OCI-LY3 (cell line): ENCODE data around the gene THRAP3.

Experiments
- H2AFZ ChIP-seq: fragments of 200-600, 300-600 bp; shearing (Covaris generic); 2 replicates; pipeline ENCODE4 v1.6.0; 2014; ENCODE audit warnings: antibody characterized with exemption, low read depth, low read length
- H3K27ac ChIP-seq: fragments of 200-600, 300-600 bp; sonication (generic); 2 replicates; pipeline ENCODE4 v1.5.1; 2014; ENCODE audit warnings: mild to moderate bottlenecking, low read length, moderate library complexity, mixed read lengths
- H3K27me3 ChIP-seq: fragments of 200-600, 300-600 bp; sonication (generic); 2 replicates; pipeline ENCODE4 v1.6.1; 2014; ENCODE audit warnings: low read depth, low read length, mixed read lengths
- H3K36me3 ChIP-seq: fragments of 200-600, 300-600 bp; sonication (generic); replicated peaks from 2 replicates; pipeline ENCODE3; 2014; ENCODE audit warnings: low read depth, low read length, mixed read lengths
- H3K4me1 ChIP-seq: fragments of 300-600, 200-600 bp; sonication (generic); 2 replicates; pipeline ENCODE4 v1.6.1; 2014; ENCODE audit warnings: low read length, mixed read lengths
- H3K4me2 ChIP-seq: fragments of 200-600, 300-600 bp; sonication (generic); 2 replicates; pipeline ENCODE4 v1.6.1; 2014; ENCODE audit warnings: low read length, mixed read lengths
- H3K4me3 ChIP-seq: fragments of 300-600, 200-600 bp; sonication (generic); 2 replicates; pipeline ENCODE4 v1.5.1; 2014; ENCODE audit warnings: antibody characterized with exemption, mild to moderate bottlenecking, low read length, moderate library complexity
- H3K79me2 ChIP-seq: fragments of 300-600, 200-600 bp; shearing (Covaris generic); 2 replicates; pipeline ENCODE4 v1.6.1; 2014; ENCODE audit warnings: mild to moderate bottlenecking, low read length, mixed read lengths
- H3K9ac ChIP-seq: fragments of 300-600, 200-600 bp; shearing (Covaris generic); 2 replicates; pipeline ENCODE4 v1.6.0; 2014; ENCODE audit warnings: mild to moderate bottlenecking, low read length, moderate library complexity
- H3K9me3 ChIP-seq: fragments of 200-600, 300-600 bp; shearing (Covaris generic); 2 replicates; pipeline ENCODE4 v1.6.1; 2014; ENCODE audit warnings: low read length, mixed read lengths; ENCODE audit not compliant: insufficient read depth
- H4K20me1 ChIP-seq: fragments of 200-600, 300-600 bp; sonication (generic); 2 replicates; pipeline ENCODE4 v1.6.1; 2016; ENCODE audit warnings: low read length, mixed read lengths; ENCODE audit not compliant: insufficient read depth
- CTCF ChIP-seq: fragments of 200-600, 300-600 bp; sonication (generic); IDR thresholded peaks from 2 replicates; pipeline ENCODE4 v1.5.1; 2014; ENCODE audit warnings: antibody characterized with exemption, low read length, low read depth
- EZH2phosphoT487 ChIP-seq: fragments of 200-600 bp; shearing (Covaris generic); IDR thresholded peaks from 2 replicates; pipeline ENCODE4 v1.6.1; 2018; ENCODE audit warnings: antibody characterized with exemption, mixed run types, low read depth

The THRAP3 gene

GRCh38 chr1:36198641-36199040 lies 25.6 kb upstream of the THRAP3 start:
- no peak overlapping the region for H3K4me3 ChIP-seq
- 0 out of 2 replicates have a peak, but pooled peaks cover 3% of the 10 kb centered on the region for H3K27me3 ChIP-seq
- H3K4me1 ChIP-seq, result no peaks in the 10 kb centered on the region
- no peak overlapping the region for H3K27ac ChIP-seq
- H3K36me3 ChIP-seq, result no peaks in the 10 kb centered on the region
- no peak overlapping the region for H3K9ac ChIP-seq
- H2AFZ ChIP-seq, result no peak overlapping the region
- H4K20me1 ChIP-seq, result no peaks in the 10 kb centered on the region
- H3K9me3 ChIP-seq, result no peaks in the 10 kb centered on the region
- no peaks in the 10 kb centered on the region for H3K79me2 ChIP-seq
- TF ChIP-seq CTCF, result no peak
- no peak for TF ChIP-seq EZH2phosphoT487
- H3K4me2 ChIP-seq, result no peak overlapping the region

GRCh38 chr1:36199934-36200741 lies 24.1 kb upstream of the THRAP3 start:
- no peaks in the 10 kb centered on the region for H3K36me3 ChIP-seq
- no peak overlapping the region for H3K9ac ChIP-seq
- 0 out of 2 replicates have a peak, but pooled peaks cover 3% of the 10 kb centered on the region for H3K27me3 ChIP-seq
- H3K4me3 ChIP-seq, result no peak overlapping the region
- TF ChIP-seq CTCF, result no peak
- no peak for TF ChIP-seq EZH2phosphoT487
- no peak overlapping the region for H3K27ac ChIP-seq
- no peak overlapping the region for H3K4me2 ChIP-seq
- H3K79me2 ChIP-seq, result no peaks in the 10 kb centered on the region
- H2AFZ ChIP-seq, result no peak overlapping the region
- H3K4me1 ChIP-seq, result no peaks in the 10 kb centered on the region
- no peaks in the 10 kb centered on the region for H4K20me1 ChIP-seq
- H3K9me3 ChIP-seq, result no peaks in the 10 kb centered on the region

GRCh38 chr1:36203027-36203553 lies 21.2 kb upstream of the THRAP3 start:
- TF ChIP-seq CTCF (no peak), EZH2phosphoT487 (no peak)
- Histone ChIP-seq H3K4me1 (no peaks in the 10 kb centered on the region), H3K79me2 (no peaks in the 10 kb centered on the region), H3K4me3 (no peak overlapping the region), H3K9me3 (no peaks in the 10 kb centered on the region), H3K27ac (no peak overlapping the region), H3K4me2 (no peak overlapping the region), H2AFZ (no peak overlapping the region), H3K27me3 (0 out of 2 replicates have a peak, but pooled peaks cover 3% of the 10 kb centered on the region), H3K36me3 (no peaks in the 10 kb centered on the region), H3K9ac (no peak overlapping the region), H4K20me1 (no peaks in the 10 kb centered on the region)

GRCh38 chr1:36203554-36204346 lies 20.5 kb upstream of the THRAP3 start:
- H3K27ac ChIP-seq, result no peak overlapping the region
- H3K4me1 ChIP-seq, result no peaks in the 10 kb centered on the region
- no peak overlapping the region for H2AFZ ChIP-seq
- H3K9me3 ChIP-seq, result no peaks in the 10 kb centered on the region
- no peak overlapping the region for H3K4me3 ChIP-seq
- no peaks in the 10 kb centered on the region for H3K36me3 ChIP-seq
- no peak for TF ChIP-seq CTCF
- TF ChIP-seq EZH2phosphoT487, result no peak
- H3K79me2 ChIP-seq, result no peaks in the 10 kb centered on the region
- no peaks in the 10 kb centered on the region for H4K20me1 ChIP-seq
- 0 out of 2 replicates have a peak, but pooled peaks cover 3% of the 10 kb centered on the region for H3K27me3 ChIP-seq
- no peak overlapping the region for H3K4me2 ChIP-seq
- H3K9ac ChIP-seq, result no peak overlapping the region
